ENCODE results near the gene AFF3.

Gene AFF3

DNA sequence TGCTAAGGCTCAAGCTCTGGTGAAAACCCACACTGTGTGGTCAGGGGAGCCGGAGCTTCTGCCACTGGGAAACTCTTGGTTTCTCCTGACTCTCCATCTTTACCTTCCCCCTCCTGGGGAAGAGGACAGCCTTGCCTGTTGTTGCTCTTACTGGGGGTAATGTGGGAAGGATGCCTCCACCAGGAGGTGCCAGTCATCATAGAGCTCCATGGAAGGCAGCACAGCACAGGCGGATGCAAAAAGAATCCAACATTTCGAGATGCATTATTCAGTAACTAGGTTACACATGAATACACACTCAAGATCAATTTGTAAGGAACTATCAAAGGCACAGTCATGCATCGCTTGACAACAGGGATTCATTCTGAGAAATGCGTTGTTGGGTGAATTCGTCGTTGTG is 322.6 kb downstream of the AFF3 start:
- TF ChIP-seq CTCF (IDR thresholded peaks at IDR 0.05; ENCODE audit: borderline replicate concordance, insufficient read depth, low read depth, low read length): 0 out of 2 replicates have a peak, but pooled peaks have one; percentile 8
- H3K4me3 ChIP-seq (ENCODE audit: low read depth, low read length): no peak overlapping the region

- H3K4me3 ChIP-seq (ENCODE audit: low read depth, low read length): no peak overlapping the region
- no peak for TF ChIP-seq CTCF (IDR thresholded peaks at IDR 0.05; ENCODE audit: borderline replicate concordance, insufficient read depth, low read depth, low read length)
Measured at GRCh38 chr2:99818842-99819241, 323.5 kb downstream of the AFF3 start.

DNA sequence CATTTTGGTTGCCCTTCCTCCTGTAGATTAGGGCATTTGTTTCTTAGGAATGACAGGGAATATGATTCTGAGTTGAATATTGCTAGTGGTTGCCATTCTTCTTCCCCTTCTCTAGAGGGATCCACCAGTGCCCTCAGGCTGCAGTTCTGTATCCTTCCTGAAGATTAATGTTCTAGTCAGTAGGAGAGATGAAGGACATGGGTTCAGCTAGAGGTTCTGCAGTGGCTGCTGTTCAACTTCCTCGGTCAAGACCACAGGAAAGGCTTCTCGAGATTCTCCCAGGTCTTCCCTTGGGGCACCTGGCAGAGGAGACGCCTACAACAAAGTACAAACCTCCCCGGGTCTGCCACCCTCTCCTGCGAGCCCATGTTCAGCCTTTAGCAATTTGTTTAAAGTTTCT is 325.5 kb downstream of the AFF3 start:
- no peak for TF ChIP-seq CTCF (IDR thresholded peaks at IDR 0.05; ENCODE audit: borderline replicate concordance, insufficient read depth, low read depth, low read length)
- H3K4me3 ChIP-seq (ENCODE audit: low read depth, low read length): no peak overlapping the region

- no peak overlapping the region for H3K4me3 ChIP-seq (ENCODE audit: low read depth, low read length)
- TF ChIP-seq CTCF (IDR thresholded peaks at IDR 0.05; ENCODE audit: borderline replicate concordance, insufficient read depth, low read depth, low read length): no peak
Measured at GRCh38 chr2:99812426-99812825, 330.0 kb downstream of the AFF3 start.

DNA sequence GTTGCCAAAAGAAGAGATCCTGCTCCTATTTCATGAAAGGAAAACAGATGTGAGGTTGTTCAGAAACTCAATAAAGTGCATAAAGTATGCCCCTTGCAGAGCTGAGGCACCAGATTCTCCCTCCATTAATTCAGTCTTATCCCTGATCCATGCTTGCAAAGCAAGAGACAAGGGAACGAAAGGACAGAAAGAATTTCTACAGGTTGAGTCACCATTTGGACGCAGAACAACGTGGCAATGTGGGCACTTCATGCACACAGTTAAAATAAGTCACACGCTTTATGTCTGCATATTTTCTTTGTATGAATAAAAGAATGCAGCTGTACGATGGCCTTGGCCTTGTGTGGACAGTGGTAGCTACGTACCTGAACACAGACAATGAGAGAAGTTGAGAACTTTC is 330.8 kb downstream of the AFF3 start:
- no peak for TF ChIP-seq CTCF (IDR thresholded peaks at IDR 0.05; ENCODE audit: borderline replicate concordance, insufficient read depth, low read depth, low read length)
- H3K4me3 ChIP-seq (ENCODE audit: low read depth, low read length): no peak overlapping the region

GRCh38 chr2:99810225-99810624 is 332.2 kb downstream of the AFF3 start:
- no peak overlapping the region for H3K4me3 ChIP-seq (ENCODE audit: low read depth, low read length)
- no peak for TF ChIP-seq CTCF (IDR thresholded peaks at IDR 0.05; ENCODE audit: borderline replicate concordance, insufficient read depth, low read depth, low read length)

GRCh38 chr2:99809259-99809900 is 333.0 kb downstream of the AFF3 start:
- TF ChIP-seq CTCF (IDR thresholded peaks at IDR 0.05; ENCODE audit: borderline replicate concordance, insufficient read depth, low read depth, low read length): no peak
- no peak overlapping the region for H3K4me3 ChIP-seq (ENCODE audit: low read depth, low read length)

All from GM12875 (cell line).